CD14-positive monocyte (primary cell): Measurements from ENCODE around the gene IL26. TPM values are rescaled to one million over a fixed set of nuclear protein-coding genes. Genes with fewer than 3 reads are reported as not detected.

Experiments
- DNase-seq, 3 donors: peaks; one replicate each; pipeline ENCODE4 v3.0.0-alpha.2; 2011 to 2022
- H2AFZ ChIP-seq: 2 replicates; pipeline ENCODE4 v1.6.0; 2012; ENCODE audit warnings: mild to moderate bottlenecking, low read depth, low read length, inconsistent platforms; ENCODE audit not compliant: insufficient read depth, poor library complexity, severe bottlenecking
- H3K27ac ChIP-seq, 2 donors: 1 replicate in 1 of 2; 2 replicates in 1 of 2; pipeline ENCODE4 v1.5.1; 2012 to 2013; ENCODE audit warnings: low read length in 2 of 2, control low read depth in 1 of 2, inconsistent platforms in 1 of 2, low read depth in 1 of 2, mild to moderate bottlenecking in 1 of 2
- H3K27me3 ChIP-seq, 2 donors: one replicate each; pipeline versions ENCODE4 v1.6.0 to v1.6.1; 2011 to 2013; ENCODE audit warnings: low read length in 2 of 2; ENCODE audit not compliant: control insufficient read depth in 2 of 2, insufficient read depth in 2 of 2
- H3K36me3 ChIP-seq, 2 donors: replicated peaks in 1 of 2; 1 replicate in 1 of 2; 2 replicates in 1 of 2; pipeline versions ENCODE4 v1.5.1 to v1.6.1; 2012 to 2013; ENCODE audit warnings: low read length in 2 of 2, control low read depth in 1 of 2, inconsistent platforms in 1 of 2, mild to moderate bottlenecking in 1 of 2; ENCODE audit not compliant: insufficient read depth in 2 of 2, control insufficient read depth in 1 of 2
- H3K4me1 ChIP-seq, 2 donors: 1 replicate in 1 of 2; 2 replicates in 1 of 2; pipeline versions ENCODE4 v1.5.1 to v1.6.1; 2012 to 2013; ENCODE audit warnings: low read length in 2 of 2, control low read depth in 1 of 2, inconsistent platforms in 1 of 2, mild to moderate bottlenecking in 1 of 2, moderate library complexity in 1 of 2; ENCODE audit not compliant: insufficient read depth in 2 of 2, control insufficient read depth in 1 of 2
- H3K4me2 ChIP-seq: replicated peaks from 2 replicates; pipeline ENCODE3; 2012; ENCODE audit warnings: low read length, moderate library complexity, mild to moderate bottlenecking; ENCODE audit not compliant: poor library complexity, severe bottlenecking; ENCODE audit errors: extremely low read depth
- H3K4me3 ChIP-seq, 3 experiments: fragments of 200-600 bp in 1 of 3; sonication (generic) in 1 of 3; replicated peaks in 1 of 3; 1 replicate in 2 of 3; 2 replicates in 1 of 3; pipeline ENCODE4 v1.5.1; 2011 to 2013; ENCODE audit warnings: low read length in 3 of 3, mild to moderate bottlenecking in 3 of 3, control low read depth in 2 of 3, low read depth in 2 of 3, inconsistent platforms in 1 of 3, moderate library complexity in 1 of 3
- H3K79me2 ChIP-seq: 2 replicates; pipeline ENCODE4 v1.6.0; 2012; ENCODE audit warnings: mild to moderate bottlenecking, control low read depth, inconsistent platforms, low read length, moderate library complexity; ENCODE audit not compliant: insufficient read depth
- H3K9ac ChIP-seq: 2 replicates; pipeline ENCODE4 v1.6.0; 2017; ENCODE audit warnings: low read length, mild to moderate bottlenecking; ENCODE audit not compliant: insufficient read depth, poor library complexity, severe bottlenecking
- H3K9me3 ChIP-seq, 2 donors: replicated peaks in 1 of 2; 1 replicate in 1 of 2; 2 replicates in 1 of 2; pipeline versions ENCODE4 v1.5.1 to v1.6.1; 2012 to 2013; ENCODE audit warnings: low read length in 2 of 2, control low read depth in 1 of 2; ENCODE audit not compliant: control insufficient read depth in 1 of 2, insufficient read depth in 1 of 2
- H4K20me1 ChIP-seq: 2 replicates; pipeline ENCODE4 v1.6.0; 2012; ENCODE audit warnings: mild to moderate bottlenecking, low read length, control low read depth, moderate library complexity; ENCODE audit not compliant: insufficient read depth
- H3K27ac Mint-ChIP-seq, 7 donors: one replicate each; pipeline ENCODE4 v1.8.0; 2020; ENCODE audit warnings: mild to moderate bottlenecking in 7 of 7, mixed read lengths in 7 of 7, moderate library complexity in 6 of 7, inconsistent platforms in 2 of 7
- H3K27me3 Mint-ChIP-seq, 3 donors: one replicate each; pipeline ENCODE4 v1.8.0; 2021 to 2022; ENCODE audit warnings: low read depth in 3 of 3, mild to moderate bottlenecking in 3 of 3, mixed read lengths in 3 of 3, moderate library complexity in 3 of 3, inconsistent platforms in 1 of 3
- H3K36me3 Mint-ChIP-seq, 2 donors: one replicate each; pipeline ENCODE4 v1.8.0; 2020; ENCODE audit warnings: mixed read lengths in 2 of 2, inconsistent platforms in 1 of 2, mild to moderate bottlenecking in 1 of 2
- H3K4me1 Mint-ChIP-seq: one replicate; pipeline ENCODE4 v1.8.0; 2020; ENCODE audit warnings: mild to moderate bottlenecking, mixed read lengths
- H3K4me3 Mint-ChIP-seq, 2 donors: one replicate each; pipeline ENCODE4 v1.8.0; 2020; ENCODE audit warnings: mild to moderate bottlenecking in 2 of 2, mixed read lengths in 2 of 2, moderate library complexity in 1 of 2
- H3K9me3 Mint-ChIP-seq, 7 donors: one replicate each; pipeline ENCODE4 v1.8.0; 2020 to 2022; ENCODE audit warnings: mixed read lengths in 7 of 7, mild to moderate bottlenecking in 6 of 7, moderate library complexity in 6 of 7, inconsistent platforms in 2 of 7
- WGBS: methylation state at CpG from one replicate; pipeline ENCODE4 v1.1.5; 2013; ENCODE audit warnings: missing lambda C conversion rate; ENCODE audit not compliant: insufficient coverage; 5-methylcytosine and 5-hydroxymethylcytosine counted together
- intact Hi-C, 2 donors: fragments of 100-400 bp; cut with micrococcal nuclease; formaldehyde crosslinking; loops; one replicate each; pipeline versions ENCODE4 v1.15.0 to v1.15.1; 2023
- polyA plus RNA-seq, 3 donors: library from polyadenylated mRNA; depleted of rRNA in 1 of 3; unstranded in 2 of 3; stranded (reverse) in 1 of 3; fragments of 300-500 nt in 2 of 3; fragments of >200 nt in 1 of 3; fragmentation: Illumina TruSeq in 2 of 3; gene quantifications; 1 replicate in 2 of 3; 2 replicates in 1 of 3; pipeline ENCODE4 v1.2.3, GENCODE V29; 2012 to 2021
- TF ChIP-seq, protein P1 (sequence below): fragments of 200-600 bp; IDR thresholded peaks from one replicate; pipeline ENCODE4 v1.8.0; 2022; ENCODE audit warnings: antibody characterized with exemption, mild to moderate bottlenecking

The IL26 gene
- polyA plus RNA-seq, 3 donors = not detected

DNA sequence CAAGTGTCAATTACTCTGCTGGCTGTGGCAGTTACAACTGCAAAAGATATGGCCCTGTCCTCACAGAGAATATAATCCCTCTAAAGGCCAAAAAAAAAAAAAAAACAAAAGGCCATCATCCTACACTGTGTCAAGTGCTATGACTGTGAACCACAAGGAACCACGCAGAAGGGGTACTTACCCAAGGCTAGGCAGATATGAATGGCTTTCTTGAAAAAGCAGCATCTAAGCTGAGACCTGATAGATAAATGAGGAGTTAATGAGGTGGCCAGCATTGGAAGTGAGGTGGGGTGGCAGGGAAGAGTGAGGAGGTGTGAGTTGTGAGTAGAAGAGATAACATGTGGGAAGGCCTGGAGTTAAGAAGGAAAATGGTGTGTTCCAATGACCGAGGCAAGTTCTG is 44.2 kb upstream of the IL26 start:
- Histone ChIP-seq H3K4me3 (no peak overlapping the region), H3K36me3 (no peaks in the 10 kb centered on the region), H3K4me1 (peaks cover 17 to 26% of the 10 kb centered on the region in 2 donors), H3K9me3 (no peaks in the 10 kb centered on the region), H3K4me2 (no peak overlapping the region), H2AFZ (peak overlapping the region; percentile 15), H3K27me3 (no peaks in the 10 kb centered on the region), H3K79me2 (no peaks in the 10 kb centered on the region), H3K9ac (no peak overlapping the region), H4K20me1 (no peaks in the 10 kb centered on the region), H3K27ac (no peak overlapping the region)
- Mint-ChIP-seq H3K9me3 (no peaks in the 10 kb centered on the region), H3K27ac (peak overlapping the region in 1 of 7 donors; percentile 19), H3K36me3 (no peaks in the 10 kb centered on the region), H3K27me3 (peaks cover 0 to 2% (median 0%) of the 10 kb centered on the region in 3 donors), H3K4me1 (peaks cover 33% of the 10 kb centered on the region), H3K4me3 (no peak overlapping the region)
- 100% methylated on average over 1 of the region's 2 CpGs for WGBS
- DNase-seq = no peak
- TF ChIP-seq, protein P1, sequence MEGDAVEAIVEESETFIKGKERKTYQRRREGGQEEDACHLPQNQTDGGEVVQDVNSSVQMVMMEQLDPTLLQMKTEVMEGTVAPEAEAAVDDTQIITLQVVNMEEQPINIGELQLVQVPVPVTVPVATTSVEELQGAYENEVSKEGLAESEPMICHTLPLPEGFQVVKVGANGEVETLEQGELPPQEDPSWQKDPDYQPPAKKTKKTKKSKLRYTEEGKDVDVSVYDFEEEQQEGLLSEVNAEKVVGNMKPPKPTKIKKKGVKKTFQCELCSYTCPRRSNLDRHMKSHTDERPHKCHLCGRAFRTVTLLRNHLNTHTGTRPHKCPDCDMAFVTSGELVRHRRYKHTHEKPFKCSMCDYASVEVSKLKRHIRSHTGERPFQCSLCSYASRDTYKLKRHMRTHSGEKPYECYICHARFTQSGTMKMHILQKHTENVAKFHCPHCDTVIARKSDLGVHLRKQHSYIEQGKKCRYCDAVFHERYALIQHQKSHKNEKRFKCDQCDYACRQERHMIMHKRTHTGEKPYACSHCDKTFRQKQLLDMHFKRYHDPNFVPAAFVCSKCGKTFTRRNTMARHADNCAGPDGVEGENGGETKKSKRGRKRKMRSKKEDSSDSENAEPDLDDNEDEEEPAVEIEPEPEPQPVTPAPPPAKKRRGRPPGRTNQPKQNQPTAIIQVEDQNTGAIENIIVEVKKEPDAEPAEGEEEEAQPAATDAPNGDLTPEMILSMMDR = no peak
- intact Hi-C loops = no loop called here

DNA sequence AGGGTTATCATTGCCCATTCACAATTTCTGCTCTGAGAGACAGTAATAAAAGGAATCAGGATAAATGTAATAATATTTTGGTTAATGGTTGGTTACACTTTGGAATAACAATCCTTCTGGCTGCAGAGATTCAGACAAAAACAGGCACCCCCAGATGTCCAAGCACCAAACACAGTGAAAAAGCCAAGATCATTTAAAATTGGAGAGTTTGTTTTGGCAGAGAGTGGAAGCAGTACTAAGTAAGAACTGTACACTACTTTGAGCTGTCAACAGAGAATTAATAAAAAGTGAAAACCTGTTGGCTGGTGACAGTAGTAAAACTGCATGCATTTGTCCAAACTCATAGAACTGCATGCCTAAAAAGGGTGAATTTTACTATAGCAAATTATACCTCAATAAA is 43.4 kb upstream of the IL26 start:
- Histone ChIP-seq H3K36me3 (no peaks in the 10 kb centered on the region), H3K79me2 (no peaks in the 10 kb centered on the region), H3K9me3 (no peaks in the 10 kb centered on the region), H3K27me3 (no peaks in the 10 kb centered on the region), H3K27ac (no peak overlapping the region), H4K20me1 (no peaks in the 10 kb centered on the region), H2AFZ (no peak overlapping the region), H3K9ac (no peak overlapping the region), H3K4me2 (no peak overlapping the region), H3K4me1 (peaks cover 23 to 26% of the 10 kb centered on the region in 2 donors), H3K4me3 (no peak overlapping the region)
- peaks cover 0 to 2% (median 0%) of the 10 kb centered on the region in 7 donors for H3K9me3 Mint-ChIP-seq
- TF ChIP-seq, protein P1 = no peak
- no peak overlapping the region for H3K4me3 Mint-ChIP-seq
- H3K27ac Mint-ChIP-seq = no peak overlapping the region
- H3K36me3 Mint-ChIP-seq = no peaks in the 10 kb centered on the region
- intact Hi-C loops = no loop called here
- DNase-seq = no peak
- H3K27me3 Mint-ChIP-seq = peaks cover 0 to 2% (median 0%) of the 10 kb centered on the region in 3 donors
- peaks cover 40% of the 10 kb centered on the region for H3K4me1 Mint-ChIP-seq
